ENCODE results near the gene DNAJB8.

DNAJB8 gene

GRCh38 chr3:128424508-128425069, 42.1 kb downstream of the DNAJB8 start:
- no peak for DNase-seq

- DNase-seq, result no peak
Observed at GRCh38 chr3:128423525-128424147, 43.1 kb downstream of the DNAJB8 start.

- DNase-seq, result no peak
Observed at GRCh38 chr3:128422762-128423524, 43.7 kb downstream of the DNAJB8 start.

GRCh38 chr3:128421966-128422365, 44.7 kb downstream of the DNAJB8 start:
- DNase-seq, result no peak

GRCh38 chr3:128421439-128421836, 45.3 kb downstream of the DNAJB8 start:
- no peak for DNase-seq

GRCh38 chr3:128420720-128421438, 45.8 kb downstream of the DNAJB8 start:
- no peak for DNase-seq

GRCh38 chr3:128420289-128420688, 46.4 kb downstream of the DNAJB8 start:
- DNase-seq, result no peak

- DNase-seq, result no peak
Observed at GRCh38 chr3:128419311-128419710, 47.4 kb downstream of the DNAJB8 start.

GRCh38 chr3:128418900-128419299, 47.8 kb downstream of the DNAJB8 start:
- no peak for DNase-seq

- DNase-seq, result no peak
Observed at GRCh38 chr3:128416578-128417211, 50.0 kb downstream of the DNAJB8 start.

- DNase-seq, result no peak
Observed at GRCh38 chr3:128415773-128416577, 50.7 kb downstream of the DNAJB8 start.

- DNase-seq, result no peak
Observed at GRCh38 chr3:128415200-128415772, 51.4 kb downstream of the DNAJB8 start.

GRCh38 chr3:128413413-128414205, 53.1 kb downstream of the DNAJB8 start:
- no peak for DNase-seq

GRCh38 chr3:128413003-128413370, 53.7 kb downstream of the DNAJB8 start:
- DNase-seq, result no peak

All from CD4-positive, alpha-beta T cell treated with Interleukin-6 for 4 hours (primary cell).